OCI-LY7 (cell line): ENCODE results near the gene MCHR2. TPM values are rescaled to one million over a fixed set of nuclear protein-coding genes. Genes with fewer than 3 reads are reported as not detected.

ENCODE experiments used
- BruUV-seq: library from RNA; stranded (reverse); fragments of 400-500 nt; replicated peaks from 2 replicates; lab custom pipeline; 2021; lab: Mats Ljungman, UMichigan
- CTCF ChIA-PET: fragments of 300-600 bp; sonication (Branson Sonifier 250); formaldehyde crosslinking; loops from one replicate; lab custom pipeline; 2022; ENCODE audit warnings: antibody characterized with exemption; ENCODE audit not compliant: unreplicated experiment; lab: Charles Lee
- POLR2A ChIA-PET: fragments of 300-600 bp; sonication (Branson Sonifier 250); formaldehyde crosslinking; loops from one replicate; lab custom pipeline; 2022; ENCODE audit warnings: antibody characterized with exemption; lab: Charles Lee
- DNase-seq: peaks from one replicate; pipeline ENCODE4 v3.0.0-alpha.2; 2015; ENCODE audit warnings: low spot score
- H2AFZ ChIP-seq: fragments of 200-600 bp; sonication (generic), shearing (Covaris generic); 2 replicates; pipeline ENCODE4 v1.6.1; 2014; ENCODE audit warnings: mild to moderate bottlenecking, antibody characterized with exemption, low read length, moderate library complexity
- H3K27ac ChIP-seq: fragments of 200-600 bp; sonication (generic); 2 replicates; pipeline ENCODE4 v1.5.1; 2014; ENCODE audit warnings: mixed run types, low read depth, mild to moderate bottlenecking, moderate library complexity, low read length, inconsistent platforms; ENCODE audit not compliant: poor library complexity, severe bottlenecking
- H3K36me3 ChIP-seq: fragments of 200-600 bp; sonication (generic); 2 replicates; pipeline ENCODE4 v1.6.1; 2014; ENCODE audit warnings: mild to moderate bottlenecking, antibody characterized with exemption, low read length, moderate library complexity, mixed read lengths; ENCODE audit not compliant: insufficient read depth
- H3K4me1 ChIP-seq: fragments of 200-600 bp; sonication (generic); 2 replicates; pipeline ENCODE4 v1.5.1; 2014; ENCODE audit warnings: mild to moderate bottlenecking, low read length; ENCODE audit not compliant: insufficient read depth, poor library complexity, severe bottlenecking
- H3K4me2 ChIP-seq: fragments of 200-600 bp; sonication (generic); 2 replicates; pipeline ENCODE4 v1.6.1; 2014; ENCODE audit warnings: mild to moderate bottlenecking, low read length
- H3K4me3 ChIP-seq: fragments of 200-600 bp; sonication (generic); 2 replicates; pipeline ENCODE4 v1.5.1; 2014; ENCODE audit warnings: mild to moderate bottlenecking, low read depth, low read length; ENCODE audit not compliant: poor library complexity, severe bottlenecking
- H3K79me2 ChIP-seq: fragments of 200-600 bp; sonication (generic); 2 replicates; pipeline ENCODE4 v1.6.1; 2016; ENCODE audit warnings: low read depth, mild to moderate bottlenecking, low read length, moderate library complexity, mixed read lengths; ENCODE audit not compliant: insufficient read depth
- H3K9me2 ChIP-seq: fragments of 200-600 bp; sonication (generic); 2 replicates; pipeline ENCODE4 v1.6.1; 2016; ENCODE audit warnings: mild to moderate bottlenecking, low read length, mixed read lengths; ENCODE audit not compliant: insufficient read depth
- H3K9me3 ChIP-seq: fragments of 200-600 bp; sonication (generic); 2 replicates; pipeline ENCODE4 v1.6.1; 2014; ENCODE audit warnings: mild to moderate bottlenecking, mixed run types, low read length, mixed read lengths
- H4K20me1 ChIP-seq: fragments of 200-600 bp; sonication (generic); 2 replicates; pipeline ENCODE4 v1.6.1; 2014; ENCODE audit warnings: mild to moderate bottlenecking, antibody characterized with exemption, low read length, moderate library complexity, mixed read lengths; ENCODE audit not compliant: insufficient read depth
- EZH2phosphoT487 ChIP-seq: fragments of 200-600 bp; sonication (generic); IDR thresholded peaks from 2 replicates; pipeline ENCODE4 v1.6.1; 2018; ENCODE audit warnings: low read depth, borderline replicate concordance, mild to moderate bottlenecking, mixed run types, antibody characterized with exemption, low read length, moderate library complexity, mixed read lengths
- intact Hi-C: fragments of 100-400 bp; cut with micrococcal nuclease; formaldehyde crosslinking; loops from one replicate; pipeline ENCODE4 v1.10.0; 2022; ENCODE audit not compliant: unreplicated experiment
- total RNA-seq, 2 experiments: library from RNA; depleted of rRNA in 1 of 2; stranded (reverse); fragments of >200 nt in 1 of 2; shearing (Covaris generic) in 1 of 2; gene quantifications; 2 replicates each; pipeline ENCODE4 v1.2.3, GENCODE V29; 2014 to 2022
- TF ChIP-seq, protein P1 (sequence below): fragments of 200-600 bp; sonication (generic); conservative IDR thresholded peaks from 2 replicates; pipeline ENCODE4 v1.5.1; 2014; ENCODE audit warnings: mild to moderate bottlenecking, antibody characterized with exemption, low read length, moderate library complexity, mixed read lengths

The MCHR2 gene
- total RNA-seq, 2 experiments from 2014 or later: not detected

DNA sequence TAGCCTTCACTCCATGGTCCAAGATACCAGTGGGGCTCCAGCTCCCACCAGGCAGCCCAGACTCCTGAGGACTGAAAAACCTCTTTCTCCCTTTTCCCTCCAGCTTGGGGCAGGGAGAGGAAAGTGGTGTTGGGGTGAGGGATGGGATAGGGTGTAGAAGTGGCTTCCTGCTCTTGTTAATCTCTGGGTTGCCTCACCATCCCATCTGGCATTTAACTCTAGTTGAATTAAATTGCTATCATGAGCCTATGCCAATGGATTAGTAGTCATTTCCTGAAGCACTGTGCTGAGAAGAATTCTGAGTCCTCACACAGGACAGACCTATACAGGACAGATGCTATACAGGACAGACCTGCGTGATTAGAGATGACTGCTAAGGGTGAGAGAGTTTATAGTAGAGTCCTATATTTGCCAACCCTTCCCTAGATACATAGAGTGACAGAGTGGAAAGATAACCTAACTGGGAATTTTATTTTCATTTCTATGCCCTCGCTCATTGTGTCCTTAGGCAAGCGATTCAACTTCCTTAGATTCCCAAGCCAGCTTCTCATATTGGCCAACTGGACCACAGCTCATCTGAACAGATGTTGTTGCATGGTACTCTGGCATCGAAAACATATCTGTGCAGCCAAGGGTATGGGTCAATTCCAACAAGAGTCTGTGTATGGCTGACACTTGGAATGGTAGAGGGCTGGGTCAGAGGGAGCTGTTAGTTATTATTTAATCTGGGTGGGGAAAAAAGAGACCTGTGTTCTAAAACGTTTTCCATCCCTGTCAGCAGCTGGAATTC, 42.8 kb downstream of the MCHR2 start:
- TF ChIP-seq, protein P1, sequence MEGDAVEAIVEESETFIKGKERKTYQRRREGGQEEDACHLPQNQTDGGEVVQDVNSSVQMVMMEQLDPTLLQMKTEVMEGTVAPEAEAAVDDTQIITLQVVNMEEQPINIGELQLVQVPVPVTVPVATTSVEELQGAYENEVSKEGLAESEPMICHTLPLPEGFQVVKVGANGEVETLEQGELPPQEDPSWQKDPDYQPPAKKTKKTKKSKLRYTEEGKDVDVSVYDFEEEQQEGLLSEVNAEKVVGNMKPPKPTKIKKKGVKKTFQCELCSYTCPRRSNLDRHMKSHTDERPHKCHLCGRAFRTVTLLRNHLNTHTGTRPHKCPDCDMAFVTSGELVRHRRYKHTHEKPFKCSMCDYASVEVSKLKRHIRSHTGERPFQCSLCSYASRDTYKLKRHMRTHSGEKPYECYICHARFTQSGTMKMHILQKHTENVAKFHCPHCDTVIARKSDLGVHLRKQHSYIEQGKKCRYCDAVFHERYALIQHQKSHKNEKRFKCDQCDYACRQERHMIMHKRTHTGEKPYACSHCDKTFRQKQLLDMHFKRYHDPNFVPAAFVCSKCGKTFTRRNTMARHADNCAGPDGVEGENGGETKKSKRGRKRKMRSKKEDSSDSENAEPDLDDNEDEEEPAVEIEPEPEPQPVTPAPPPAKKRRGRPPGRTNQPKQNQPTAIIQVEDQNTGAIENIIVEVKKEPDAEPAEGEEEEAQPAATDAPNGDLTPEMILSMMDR: no peak
- no peak for TF ChIP-seq EZH2phosphoT487
- no peak for DNase-seq
- Histone ChIP-seq H3K4me2 (no peak overlapping the region), H3K79me2 (no peaks in the 10 kb centered on the region), H4K20me1 (no peaks in the 10 kb centered on the region), H3K9me3 (no peaks in the 10 kb centered on the region), H3K4me1 (no peaks in the 10 kb centered on the region), H3K27ac (no peak overlapping the region), H2AFZ (no peak overlapping the region), H3K4me3 (no peak overlapping the region), H3K36me3 (no peaks in the 10 kb centered on the region), H3K9me2 (no peaks in the 10 kb centered on the region)
- intact Hi-C loops: no loop called here
- ChIA-PET POLR2A (no interaction called here), CTCF (no interaction called here)
- no TSS peak for BruUV-seq

DNA sequence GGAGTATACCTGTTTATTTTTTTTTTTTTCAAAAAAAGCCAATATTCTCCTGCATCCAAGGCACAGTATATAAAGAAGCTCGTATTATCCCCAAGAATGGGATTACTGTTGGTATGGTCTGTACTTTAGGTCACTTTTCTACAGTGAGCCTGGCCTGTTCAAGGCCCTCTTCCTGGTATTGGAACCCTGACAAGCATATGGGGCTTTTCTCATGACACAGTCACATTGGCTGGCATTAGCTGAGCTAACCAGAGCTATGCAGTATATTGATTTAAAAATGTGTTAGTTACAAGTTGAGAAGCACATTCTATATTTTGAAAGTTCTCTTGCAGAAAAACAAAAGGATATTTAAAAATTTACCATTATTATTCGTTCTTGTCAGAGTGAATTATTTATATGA, 48.0 kb downstream of the MCHR2 start:
- Histone ChIP-seq H3K9me3 (no peaks in the 10 kb centered on the region), H3K4me3 (no peak overlapping the region), H2AFZ (no peak overlapping the region), H3K27ac (no peak overlapping the region), H3K4me1 (no peaks in the 10 kb centered on the region), H3K36me3 (no peaks in the 10 kb centered on the region), H4K20me1 (no peaks in the 10 kb centered on the region), H3K4me2 (no peak overlapping the region), H3K79me2 (no peaks in the 10 kb centered on the region), H3K9me2 (no peaks in the 10 kb centered on the region)
- DNase-seq: no peak
- POLR2A ChIA-PET: interaction anchor here (0.7 kb wide), 1 partner anchor 142 kb away, joined by 6 read pairs; no protein-coding TSS in a partner anchor
- CTCF ChIA-PET: no interaction called here
- TF ChIP-seq, protein P1: no peak
- no peak for TF ChIP-seq EZH2phosphoT487
- intact Hi-C loops: no loop called here
- BruUV-seq: no TSS peak

DNA sequence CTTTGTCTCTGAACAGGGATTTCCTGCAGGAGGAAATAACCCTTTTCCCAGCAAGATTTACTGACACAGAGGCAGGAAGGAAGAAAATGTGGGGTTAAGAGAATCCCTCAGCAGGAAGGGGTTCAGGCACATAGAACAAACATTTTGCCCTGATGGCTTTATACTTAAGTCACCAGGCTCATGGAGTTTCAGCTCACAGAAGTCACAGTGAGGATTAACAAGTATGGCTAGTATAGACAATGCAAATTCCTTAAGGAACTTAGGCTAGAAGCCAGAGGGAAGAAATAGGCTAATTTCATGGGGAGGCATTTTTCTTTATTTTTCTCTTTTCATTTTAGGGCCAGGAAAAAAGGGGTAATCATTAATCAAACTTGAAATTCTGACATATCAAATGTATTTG, 50.2 kb downstream of the MCHR2 start:
- CTCF ChIA-PET: no interaction called here
- H4K20me1 ChIP-seq: no peaks in the 10 kb centered on the region
- H3K79me2 ChIP-seq: no peaks in the 10 kb centered on the region
- no peak overlapping the region for H2AFZ ChIP-seq
- TF ChIP-seq, protein P1: no peak
- no peak for TF ChIP-seq EZH2phosphoT487
- H3K36me3 ChIP-seq: no peaks in the 10 kb centered on the region
- POLR2A ChIA-PET: no interaction called here
- no peak overlapping the region for H3K4me3 ChIP-seq
- H3K27ac ChIP-seq: no peak overlapping the region
- H3K4me2 ChIP-seq: no peak overlapping the region
- no peak for DNase-seq
- no peaks in the 10 kb centered on the region for H3K9me2 ChIP-seq
- intact Hi-C loops: no loop called here
- no peaks in the 10 kb centered on the region for H3K9me3 ChIP-seq
- no TSS peak for BruUV-seq
- H3K4me1 ChIP-seq: no peaks in the 10 kb centered on the region
